Stimulated activated CD8-positive, alpha-beta memory T cell treated with anti-CD3 and anti-CD28 coated beads, Interleukin-7, amount 100 ng/mL, for 1 hour (primary cell): ENCODE measurements around the gene GPR137C.

ENCODE experiments used
- DNase-seq, 2 donors: peaks; one replicate each; pipeline ENCODE4 v3.0.0-alpha.2; 2020; ENCODE audit warnings: low read depth in 2 of 2

GPR137C gene

GRCh38 chr14:52552063-52552988 lies at the start of gene GPR137C, which contains the start of gene TXNDC16:
TSS of gene GPR137C (plus strand) at chr14:52552836. CDS start at chr14:52553148, 312 bp downstream.
TSS of gene TXNDC16 (minus strand) at chr14:52552505. CDS start at chr14:52543557, 8,948 bp downstream.
- DNase-seq = peak; percentile 97 to 98

- no peak for DNase-seq
Observed at GRCh38 chr14:52513249-52513648, 39.4 kb upstream of the GPR137C start.

- no peak for DNase-seq
Observed at GRCh38 chr14:52514046-52514811, 38.4 kb upstream of the GPR137C start.

GRCh38 chr14:52522033-52522432 lies 30.6 kb upstream of the GPR137C start:
- DNase-seq = no peak

GRCh38 chr14:52522581-52523345 lies 29.9 kb upstream of the GPR137C start:
- no peak for DNase-seq

GRCh38 chr14:52527052-52527451 lies 25.6 kb upstream of the GPR137C start:
- no peak for DNase-seq

- no peak for DNase-seq
Observed at GRCh38 chr14:52531481-52531880, 21.2 kb upstream of the GPR137C start.

GRCh38 chr14:52536269-52536668 lies 16.4 kb upstream of the GPR137C start:
- no peak for DNase-seq

- no peak for DNase-seq
Observed at GRCh38 chr14:52538623-52539022, 14.0 kb upstream of the GPR137C start.

- no peak for DNase-seq
Observed at GRCh38 chr14:52545584-52546317, 6.9 kb upstream of the GPR137C start.

GRCh38 chr14:52546318-52546670 lies 6.3 kb upstream of the GPR137C start:
- no peak for DNase-seq

GRCh38 chr14:52547027-52547426 lies 5.6 kb upstream of the GPR137C start:
- DNase-seq = no peak

- no peak for DNase-seq
Observed at GRCh38 chr14:52547526-52547925, 5.1 kb upstream of the GPR137C start.

GRCh38 chr14:52550661-52551060 lies 2.0 kb upstream of the GPR137C start:
- DNase-seq = no peak

GRCh38 chr14:52551205-52551604 lies 1.4 kb upstream of the GPR137C start:
- DNase-seq = no peak

- no peak for DNase-seq
Observed at GRCh38 chr14:52551696-52552062, 957 bp upstream of the GPR137C start.

- no peak for DNase-seq
Observed at GRCh38 chr14:52553002-52553670, 500 bp downstream of the GPR137C start.

GRCh38 chr14:52553671-52554575 lies 1.3 kb downstream of the GPR137C start:
- DNase-seq = peak; percentile 55 to 65

GRCh38 chr14:52558688-52559087 lies 6.1 kb downstream of the GPR137C start:
- DNase-seq = no peak

- no peak for DNase-seq
Observed at GRCh38 chr14:52563120-52563519, 10.5 kb downstream of the GPR137C start.
